H54 (cell line): ENCODE results near the gene OXGR1.
"Not testable (repeated sequence)": the region's sequence is repeated elsewhere in the genome, so short reads cannot be mapped to it uniquely, and the experiment has no call there.

Experiments used
- DNase-seq: peaks from one replicate; pipeline ENCODE4 v3.0.0; 2011; ENCODE audit warnings: low spot score, mixed read lengths; ENCODE audit not compliant: insufficient read length
- FAIRE-seq: peaks from 3 replicates; lab custom pipeline; 2011; peaks lifted over from hg19 to GRCh38; lab: Jason Lieb, UNC
- POLR2A ChIP-seq: IDR thresholded peaks from 2 replicates; pipeline ENCODE4 v1.6.1; 2011; ENCODE audit warnings: low read depth, mild to moderate bottlenecking, low read length

OXGR1 gene

GRCh38 chr13:97000295-97000925 lies 6.1 kb upstream of the OXGR1 start:
- no peak for TF ChIP-seq POLR2A
- FAIRE-seq (no peak), DNase-seq (no peak)

- FAIRE-seq (no peak), DNase-seq (no peak)
- TF ChIP-seq POLR2A: no peak
Observed at GRCh38 chr13:96999091-96999490, 4.8 kb upstream of the OXGR1 start.

- no peak for TF ChIP-seq POLR2A
- FAIRE-seq: no peak
Observed at GRCh38 chr13:96998051-96998450, 3.8 kb upstream of the OXGR1 start.

GRCh38 chr13:96996886-96997285 lies 2.6 kb upstream of the OXGR1 start:
- no peak for TF ChIP-seq POLR2A
- FAIRE-seq (no peak), DNase-seq (no peak)

More at GRCh38 chr13:96998051-96998450, 3.8 kb upstream of the OXGR1 start:
- no peak for DNase-seq

- TF ChIP-seq POLR2A: no peak
- DNase-seq (no peak), FAIRE-seq (no peak)
Observed at GRCh38 chr13:96996107-96996506, 1.8 kb upstream of the OXGR1 start.

- DNase-seq (no peak), FAIRE-seq (no peak)
- no peak for TF ChIP-seq POLR2A
Observed at GRCh38 chr13:96994858-96995243, 575 bp upstream of the OXGR1 start.

- FAIRE-seq (no peak), DNase-seq (no peak)
- no peak for TF ChIP-seq POLR2A
Observed at GRCh38 chr13:96993634-96994016, 651 bp downstream of the OXGR1 start.

- DNase-seq (no peak), FAIRE-seq (no peak)
- no peak for TF ChIP-seq POLR2A
Observed at GRCh38 chr13:96992633-96993032, 1.6 kb downstream of the OXGR1 start.

GRCh38 chr13:96991072-96991471 lies 3.2 kb downstream of the OXGR1 start:
- no peak for DNase-seq
- FAIRE-seq: no peak
- no peak for TF ChIP-seq POLR2A

GRCh38 chr13:96988441-96988840 lies 5.8 kb downstream of the OXGR1 start:
- FAIRE-seq (no peak), DNase-seq (no peak)
- no peak for TF ChIP-seq POLR2A

- DNase-seq (no peak), FAIRE-seq (no peak)
- TF ChIP-seq POLR2A: no peak
Observed at GRCh38 chr13:96984051-96984508, 10.2 kb downstream of the OXGR1 start.

GRCh38 chr13:96982672-96983071 lies 11.6 kb downstream of the OXGR1 start:
- no peak for DNase-seq
- TF ChIP-seq POLR2A: no peak
- FAIRE-seq: no peak

GRCh38 chr13:96979861-96980260 lies 14.4 kb downstream of the OXGR1 start:
- FAIRE-seq, DNase-seq: not testable (repeated sequence)

GRCh38 chr13:96968027-96968426 lies 26.2 kb downstream of the OXGR1 start:
- DNase-seq (no peak), FAIRE-seq (no peak)
- TF ChIP-seq POLR2A: no peak

GRCh38 chr13:96967248-96967745 lies 27.0 kb downstream of the OXGR1 start:
- FAIRE-seq (peak; percentile 82), DNase-seq (peak; percentile 23)
- no peak for TF ChIP-seq POLR2A
